Smooth muscle cell (in vitro differentiated cells): ENCODE measurements around the gene ZSCAN5A. TPM values are rescaled to one million over a fixed set of nuclear protein-coding genes. Genes with fewer than 3 reads are reported as not detected.

Experiments
- DNase-seq: peaks from one replicate; lab custom pipeline; 2025; ENCODE audit not compliant: unreplicated experiment; lab: John Stamatoyannopoulos, UW
- H2AFZ ChIP-seq: fragments of 200-600 bp; sonication (generic); 2 replicates; pipeline ENCODE4 v1.6.0; 2016; ENCODE audit warnings: antibody characterized with exemption, low read depth, mild to moderate bottlenecking
- H3F3A ChIP-seq: fragments of 200-600 bp; sonication (generic); 2 replicates; pipeline ENCODE4 v1.6.0; 2017; ENCODE audit warnings: antibody characterized with exemption, low read depth
- H3K27ac ChIP-seq: fragments of 200-600 bp; sonication (generic); 2 replicates; pipeline ENCODE4 v1.5.1; 2016; ENCODE audit warnings: low read depth, mild to moderate bottlenecking
- H3K27me3 ChIP-seq: fragments of 200-600 bp; sonication (generic); 2 replicates; pipeline ENCODE4 v1.6.1; 2016; ENCODE audit warnings: low read depth, mild to moderate bottlenecking
- H3K36me3 ChIP-seq: fragments of 200-600 bp; sonication (generic); 2 replicates; pipeline ENCODE4 v1.5.1; 2016; ENCODE audit warnings: low read depth
- H3K4me1 ChIP-seq: fragments of 200-600 bp; sonication (generic); 2 replicates; pipeline ENCODE4 v1.5.1; 2016; ENCODE audit warnings: low read depth
- H3K4me2 ChIP-seq: fragments of 200-600 bp; sonication (generic); 2 replicates; pipeline ENCODE4 v1.6.0; 2016; ENCODE audit warnings: mild to moderate bottlenecking
- H3K4me3 ChIP-seq: fragments of 200-600 bp; sonication (generic); 2 replicates; pipeline ENCODE4 v1.5.1; 2016; ENCODE audit warnings: mild to moderate bottlenecking
- H3K79me2 ChIP-seq: fragments of 200-600 bp; sonication (generic); 2 replicates; pipeline ENCODE4 v1.6.0; 2016; ENCODE audit warnings: low read depth, mild to moderate bottlenecking
- H3K9ac ChIP-seq: fragments of 200-600 bp; sonication (generic); 2 replicates; pipeline ENCODE4 v1.6.0; 2016; ENCODE audit warnings: low read depth
- H3K9me3 ChIP-seq: fragments of 200-600 bp; sonication (generic); replicated peaks from 2 replicates; pipeline ENCODE4 v1.5.1; 2016; ENCODE audit warnings: low read depth
- H4K20me1 ChIP-seq: fragments of 200-600 bp; sonication (generic); 2 replicates; pipeline ENCODE4 v1.6.0; 2016; ENCODE audit warnings: low read depth
- CTCF ChIP-seq: fragments of 200-600 bp; sonication (generic); IDR thresholded peaks from 2 replicates; pipeline ENCODE4 v1.5.1; 2017; ENCODE audit warnings: borderline replicate concordance, mild to moderate bottlenecking, antibody characterized with exemption; ENCODE audit not compliant: insufficient read depth, poor library complexity, severe bottlenecking
- WGBS: methylation state at CpG from one replicate; pipeline ENCODE4 v1.1.7; 2016; ENCODE audit warnings: low lambda C conversion rate; 5-methylcytosine and 5-hydroxymethylcytosine counted together
- polyA plus RNA-seq: library from polyadenylated mRNA; unstranded; fragments of >200 nt; fragmentation: Nextera tagmentation; extraction: Ambion mirVana; gene quantifications from 2 replicates; pipeline ENCODE4 v1.2.1, GENCODE V29; 2016
- total RNA-seq: library from RNA; depleted of rRNA; stranded (reverse); fragments of >200 nt; gene quantifications from 2 replicates; pipeline ENCODE4 v1.2.3, GENCODE V29; 2014

ZSCAN5A gene
- total and polyA plus RNA-seq, 2 experiments from 2014 or later: 4.7 to 5.3 TPM

GRCh38 chr19:56304243-56304642 is 10.4 kb downstream of the ZSCAN5A start:
- Histone ChIP-seq H3K27ac (no peak overlapping the region), H3K27me3 (no peaks in the 10 kb centered on the region), H3K79me2 (no peaks in the 10 kb centered on the region), H3K9me3 (no peaks in the 10 kb centered on the region), H3K36me3 (no peaks in the 10 kb centered on the region), H3K4me1 (no peaks in the 10 kb centered on the region), H4K20me1 (no peaks in the 10 kb centered on the region), H3K4me2 (no peak overlapping the region), H3K9ac (no peak overlapping the region), H2AFZ (no peak overlapping the region), H3K4me3 (no peak overlapping the region), H3F3A (no peaks in the 10 kb centered on the region)
- DNase-seq: no peak
- WGBS: 93% methylated on average over 9 of the region's 9 CpGs
- no peak for TF ChIP-seq CTCF

GRCh38 chr19:56301886-56302620 is 12.6 kb downstream of the ZSCAN5A start:
- Histone ChIP-seq H2AFZ (no peak overlapping the region), H3K9me3 (no peaks in the 10 kb centered on the region), H4K20me1 (no peaks in the 10 kb centered on the region), H3K4me1 (no peaks in the 10 kb centered on the region), H3K36me3 (no peaks in the 10 kb centered on the region), H3F3A (no peaks in the 10 kb centered on the region), H3K4me3 (no peak overlapping the region), H3K27ac (no peak overlapping the region), H3K4me2 (no peak overlapping the region), H3K27me3 (no peaks in the 10 kb centered on the region), H3K79me2 (no peaks in the 10 kb centered on the region), H3K9ac (no peak overlapping the region)
- no peak for TF ChIP-seq CTCF
- no peak for DNase-seq
- WGBS: 84% methylated on average over 7 of the region's 9 CpGs

- no peaks in the 10 kb centered on the region for H3K27me3 ChIP-seq
- TF ChIP-seq CTCF: no peak
- H3K4me2 ChIP-seq: no peak overlapping the region
- H4K20me1 ChIP-seq: no peaks in the 10 kb centered on the region
- 81% methylated on average over 5 of the region's 5 CpGs for WGBS
- no peak overlapping the region for H3K9ac ChIP-seq
- no peak overlapping the region for H3K4me3 ChIP-seq
- H3K36me3 ChIP-seq: no peaks in the 10 kb centered on the region
- no peaks in the 10 kb centered on the region for H3K9me3 ChIP-seq
- no peak overlapping the region for H3K27ac ChIP-seq
- H3F3A ChIP-seq: no peaks in the 10 kb centered on the region
- H3K4me1 ChIP-seq: no peaks in the 10 kb centered on the region
- H2AFZ ChIP-seq: no peak overlapping the region
- no peak for DNase-seq
- H3K79me2 ChIP-seq: no peaks in the 10 kb centered on the region
These were observed 13.5 kb downstream of the ZSCAN5A start for GRCh38 chr19:56301155-56301554.

- DNase-seq: no peak
- H4K20me1 ChIP-seq: no peaks in the 10 kb centered on the region
- H3K9me3 ChIP-seq: no peaks in the 10 kb centered on the region
- H3K4me2 ChIP-seq: no peak overlapping the region
- no peaks in the 10 kb centered on the region for H3K4me1 ChIP-seq
- TF ChIP-seq CTCF: no peak
- no peaks in the 10 kb centered on the region for H3K79me2 ChIP-seq
- H3K4me3 ChIP-seq: no peak overlapping the region
- no peaks in the 10 kb centered on the region for H3K36me3 ChIP-seq
- no peak overlapping the region for H2AFZ ChIP-seq
- H3K9ac ChIP-seq: no peak overlapping the region
- no peaks in the 10 kb centered on the region for H3K27me3 ChIP-seq
- no peaks in the 10 kb centered on the region for H3F3A ChIP-seq
- 92% methylated on average over 3 of the region's 3 CpGs for WGBS
- H3K27ac ChIP-seq: no peak overlapping the region
These were observed 15.0 kb downstream of the ZSCAN5A start for GRCh38 chr19:56299688-56300087.
